Pancreas (tissue), 10 donors: ENCODE data around the gene COG7. TPM values are rescaled to one million over a fixed set of nuclear protein-coding genes. Genes with fewer than 3 reads are reported as not detected.
A peak's percentile ranks its signal among the peaks of the same experiment; 100 is the strongest.

Experiments used
- ATAC-seq, 4 donors: fragments of 200-7000 bp; cut with Tn5 transposase; one replicate each; pipeline versions ENCODE4 v1.8.0 to v1.9.1; 2020; ENCODE audit warnings: mild to moderate bottlenecking in 4 of 4, moderate library complexity in 4 of 4
- DNase-seq, 6 donors: peaks; one replicate each; pipeline ENCODE4 v3.0.0-alpha.2; 2020
- FAIRE-seq: peaks from 2 replicates; lab custom pipeline; 2012; peaks lifted over from hg19 to GRCh38; lab: Jason Lieb, UNC
- H3K27ac ChIP-seq, 4 donors: fragments of 200-600 bp; sonication (generic); 1 replicate in 3 of 4; 2 replicates in 1 of 4; pipeline versions ENCODE4 v1.5.0 to v1.8.0; 2020
- H3K27me3 ChIP-seq, 4 donors: fragments of 200-600 bp; one replicate each; pipeline ENCODE4 v1.8.0; 2021
- H3K36me3 ChIP-seq, 3 donors: fragments of 200-600 bp; sonication (generic) in 1 of 3; one replicate each; pipeline versions ENCODE4 v1.5.0 to v1.8.0; 2020 to 2021
- H3K4me1 ChIP-seq, 3 donors: fragments of 200-600 bp; one replicate each; pipeline ENCODE4 v1.8.0; 2021
- H3K4me3 ChIP-seq, 4 donors: fragments of 200-600 bp; sonication (generic) in 2 of 4; one replicate each; pipeline versions ENCODE4 v1.5.0 to v1.8.0; 2020 to 2021
- H3K9me3 ChIP-seq, 4 donors: fragments of 200-600 bp; one replicate each; pipeline ENCODE4 v1.8.0; 2021
- CTCF ChIP-seq, 4 donors: fragments of 200-600 bp; sonication (generic) in 3 of 4; IDR thresholded peaks; one replicate each; pipeline versions ENCODE4 v1.5.0 to v1.8.0; 2021; ENCODE audit warnings: antibody characterized with exemption in 4 of 4
- WGBS, 2 donors: extraction: QIAGEN DNeasy Blood & Tissue Kit; methylation state at CpG; one replicate each; pipeline ENCODE4 v1.1.7; 2013; 5-methylcytosine and 5-hydroxymethylcytosine counted together
- intact Hi-C, 3 donors: fragments of 100-400 bp; cut with DNase I; formaldehyde crosslinking; loops; one replicate each; pipeline versions ENCODE4 v1.11.1 to v1.14.2; 2022
- polyA plus RNA-seq, 2 donors: library from polyadenylated mRNA; stranded (reverse); fragments of 200-250 nt; gene quantifications; one replicate each; pipeline ENCODE4 v1.2.3, GENCODE V29; 2013
- total RNA-seq, 6 donors: library from RNA; stranded (reverse); fragmentation: NEBNext Ultra II Directional in 4 of 6; extraction: Animal tissue kit (Norgen Biotek cat#: 25700) in 4 of 6; gene quantifications; one replicate each; pipeline versions ENCODE4 v1.2.1 to v1.2.4, GENCODE V29; 2021 to 2023
- donor health status: healthy with polysubstance abuse.
- donor health status: DM: no; HTN: no; CAD: no; lungs with moderate emphysema.
- donor health status: DM: no; HTN: no; CAD: no.
- donor health status: control.
- donor health status: control.
- donor health status: Bipolar disorder and iron deficiency.
- donor health status: DM: yes; HTN: yes; CAD: no.
- donor health status: DM: no; HTN: no; CAD: no.
- donor health status: DM: no; HTN: no; CAD: no.
- donor health status: DM: yes; HTN: yes; CAD: no.

Gene COG7
- total RNA-seq (10 to 100 TPM in 1 of 6 donors, 1 to 10 TPM in 5; 5.9 to 13.6 (median 8.0) TPM), polyA plus RNA-seq (10 to 100 TPM; 21.8 to 34.0 TPM)

GRCh38 chr16:23452572-23453337 lies at the start of gene COG7:
Gene COG7 (minus strand): TSS chr16:23453189. CDS start chr16:23452994, 195 bp downstream.
- DNase-seq: peak; percentile 84 to 94 (median 88)
- WGBS, 2 donors: 0 to 1% methylated on average over 57 of the region's 57 CpGs
- no peak for FAIRE-seq
- peak within 1 kb of the TSS; percentile 55 to 92 (median 71) for H3K4me3 ChIP-seq
- no peaks in the 10 kb centered on the region for H3K27me3 ChIP-seq
- peaks cover 0 to 19% (median 7%) of the 10 kb centered on the region in 3 donors for H3K4me1 ChIP-seq
- no peaks in the 10 kb centered on the region for H3K36me3 ChIP-seq
- H3K9me3 ChIP-seq: no peaks in the 10 kb centered on the region
- peak within 1 kb of the TSS; percentile 35 to 79 (median 60) for H3K27ac ChIP-seq
- ATAC-seq: peak; percentile 94 to 98 (median 96)
- intact Hi-C loops: no loop called here
- no peak for TF ChIP-seq CTCF (IDR thresholded peaks at IDR 0.05)

- FAIRE-seq: no peak
- Histone ChIP-seq H3K27ac (peak overlapping the region; percentile 25 to 64 (median 58)), H3K4me1 (peaks cover 52 to 88% (median 69%) of the 10 kb centered on the region in 3 donors), H3K4me3 (no peak overlapping the region), H3K27me3 (no peaks in the 10 kb centered on the region), H3K9me3 (no peaks in the 10 kb centered on the region), H3K36me3 (no peaks in the 10 kb centered on the region)
- no peak for TF ChIP-seq CTCF (IDR thresholded peaks at IDR 0.05)
- no peak for ATAC-seq
- no peak for DNase-seq
- WGBS, 2 donors: 24 to 30% methylated on average over 2 of the region's 2 CpGs
- intact Hi-C loops: no loop called here
These were observed 49.5 kb upstream of the COG7 start for GRCh38 chr16:23502466-23502865.

GRCh38 chr16:23501291-23501690 lies 48.3 kb upstream of the COG7 start:
- intact Hi-C loops: no loop called here
- FAIRE-seq (no peak), DNase-seq (peak in 3 of 6 donors; percentile 46 to 65 (median 49)), ATAC-seq (peak; percentile 28 to 63 (median 42))
- no peak for TF ChIP-seq CTCF (IDR thresholded peaks at IDR 0.05)
- peak overlapping the region; percentile 59 to 70 (median 64) for H3K27ac ChIP-seq
- H3K4me3 ChIP-seq: no peak overlapping the region
- H3K9me3 ChIP-seq: no peaks in the 10 kb centered on the region
- WGBS, 2 donors: 27 to 29% methylated on average over 5 of the region's 5 CpGs
- H3K36me3 ChIP-seq: no peaks in the 10 kb centered on the region
- no peaks in the 10 kb centered on the region for H3K27me3 ChIP-seq
- peaks cover 57 to 91% (median 70%) of the 10 kb centered on the region in 3 donors for H3K4me1 ChIP-seq

GRCh38 chr16:23500862-23501225 lies 47.9 kb upstream of the COG7 start:
- no peak overlapping the region for H3K4me3 ChIP-seq
- no peaks in the 10 kb centered on the region for H3K9me3 ChIP-seq
- H3K4me1 ChIP-seq: peaks cover 57 to 90% (median 70%) of the 10 kb centered on the region in 3 donors
- no peak for FAIRE-seq
- H3K27ac ChIP-seq: peak overlapping the region; percentile 59 to 70 (median 64)
- no peak for DNase-seq
- H3K36me3 ChIP-seq: no peaks in the 10 kb centered on the region
- no peak for ATAC-seq
- TF ChIP-seq CTCF (IDR thresholded peaks at IDR 0.05): no peak
- intact Hi-C loops: no loop called here
- 35 to 36% methylated on average over 4 of the region's 4 CpGs for WGBS, 2 donors
- no peaks in the 10 kb centered on the region for H3K27me3 ChIP-seq
